ENCODE data around the gene SCTR.

GRCh38 chr2:119402645-119403560, 121.4 kb downstream of the SCTR start:
- TF ChIP-seq CTCF (conservative IDR thresholded peaks at IDR 0.05) (no peak), EZH2 (IDR thresholded peaks at IDR 0.05; ENCODE audit: low read depth) (no peak)

All from PC-9 (cell line).